HG03457 (cell line): ENCODE data around the gene DOCK1.

Source experiments
- ATAC-seq: cut with Tn5 transposase; IDR thresholded peaks from one replicate; pipeline ENCODE4 v1.9.1; 2021; ENCODE audit warnings: moderate number of reproducible peaks; ENCODE audit not compliant: unreplicated experiment

DOCK1 gene

GRCh38 chr10:127485153-127485857 lies 580.1 kb downstream of the DOCK1 start:
- no peak for ATAC-seq

- ATAC-seq: no peak
Observed at GRCh38 chr10:127486355-127486754, 581.1 kb downstream of the DOCK1 start.

GRCh38 chr10:127492607-127493250 lies 587.5 kb downstream of the DOCK1 start:
- no peak for ATAC-seq

- ATAC-seq: no peak
Observed at GRCh38 chr10:127496035-127496434, 590.8 kb downstream of the DOCK1 start.

DNA sequence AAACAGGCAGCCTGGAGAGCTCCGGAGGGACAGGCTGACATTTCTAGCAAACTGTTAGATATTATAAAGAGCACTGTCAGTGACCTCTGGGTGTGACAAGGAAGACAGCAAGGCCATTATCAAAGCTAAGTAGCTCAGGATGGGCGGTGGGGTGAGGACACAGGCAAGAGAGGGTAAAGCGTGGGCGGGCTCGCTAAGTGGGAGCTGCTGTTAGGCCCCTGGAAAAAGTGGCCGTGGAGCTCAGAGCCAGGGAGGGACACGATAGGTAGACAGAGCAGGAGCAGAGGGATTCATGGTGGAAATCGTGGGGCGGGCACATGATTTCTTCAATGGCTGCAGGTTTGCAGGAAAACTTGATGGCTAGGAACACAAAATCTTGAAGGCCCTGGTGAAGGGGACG lies 592.5 kb downstream of the DOCK1 start:
- no peak for ATAC-seq

DNA sequence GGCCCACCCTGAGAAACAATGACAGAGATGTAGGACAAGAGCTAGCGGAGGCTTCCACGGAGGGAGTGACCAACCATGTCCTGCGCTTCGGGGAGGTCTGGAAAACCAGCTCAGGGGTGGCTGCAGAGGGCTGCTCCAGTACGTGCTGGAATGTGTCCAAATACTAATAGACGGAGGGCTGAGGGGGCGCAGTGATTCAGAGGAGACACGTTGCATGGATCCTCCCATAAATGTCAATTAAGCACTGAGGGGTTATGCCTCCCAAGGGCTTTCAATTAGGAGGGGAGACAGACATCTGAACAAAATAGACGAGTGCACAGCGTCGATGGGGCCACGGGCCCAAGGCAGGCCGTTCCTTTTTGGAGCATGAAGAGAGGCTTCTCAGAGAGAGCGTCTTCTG lies 592.9 kb downstream of the DOCK1 start:
- ATAC-seq: no peak

DNA sequence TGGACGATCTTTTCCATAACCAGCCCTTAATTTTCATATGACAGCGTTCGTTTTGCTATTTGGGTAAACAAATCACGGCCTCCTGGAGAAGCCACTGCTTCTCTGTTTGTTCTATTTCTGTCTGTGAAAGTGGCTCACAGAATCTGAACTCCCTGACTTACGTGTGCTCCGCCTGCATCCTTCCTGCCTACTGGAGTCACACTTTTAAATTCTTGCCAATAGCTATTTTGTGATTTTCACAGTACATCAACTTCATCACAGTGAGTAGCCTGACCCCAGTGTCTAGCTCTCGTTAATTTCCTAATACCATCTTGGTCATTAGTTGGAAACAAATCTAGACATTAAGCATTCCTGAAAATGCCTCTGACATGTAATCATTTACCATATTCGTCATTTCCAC lies 594.9 kb downstream of the DOCK1 start:
- ATAC-seq: no peak
